Measurements from ENCODE around the gene TBC1D22A.

Gene TBC1D22A

DNA sequence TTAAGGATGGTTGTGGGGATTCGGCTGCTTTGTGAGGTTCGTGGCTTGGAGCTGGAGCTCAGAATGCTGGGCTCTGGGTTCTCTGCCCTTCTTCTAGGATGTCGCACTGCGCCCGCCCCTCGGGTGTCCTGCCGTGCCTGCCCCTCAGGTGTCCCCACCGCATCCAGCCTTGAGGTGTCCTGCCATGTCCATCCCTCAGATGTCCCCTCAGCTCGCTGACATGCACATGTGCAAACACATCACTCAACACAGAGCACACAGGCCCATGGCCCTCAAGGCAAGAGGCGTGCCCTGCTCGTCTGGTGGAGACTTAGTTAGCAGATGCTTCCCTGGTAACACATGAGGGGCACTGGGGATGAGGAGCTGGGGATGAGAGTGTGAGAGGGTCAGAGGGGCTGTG lies 359.3 kb downstream of the TBC1D22A start:
- Histone ChIP-seq H4K8ac (ENCODE audit: low read depth, low read length) (no peak overlapping the region), H3K79me2 (ENCODE audit: control insufficient read depth, insufficient read depth, low read length) (no peaks in the 10 kb centered on the region), H3K23ac (ENCODE audit: low read length) (no peak overlapping the region), H2BK15ac (replicated peaks; ENCODE audit: low read depth) (no peak overlapping the region), H4K5ac (ENCODE audit: low read length) (no peak overlapping the region), H3K9ac (ENCODE audit: low read length) (no peak overlapping the region), H3K4ac (ENCODE audit: low read depth, low read length) (no peak overlapping the region), H3K27ac (ENCODE audit: low read depth, low read length) (no peak overlapping the region), H2BK5ac (ENCODE audit: low read length) (no peak overlapping the region), H2BK120ac (ENCODE audit: low read depth, low read length) (no peak overlapping the region), H3K4me3 (ENCODE audit: low read length) (no peak overlapping the region), H3K4me1 (ENCODE audit: control insufficient read depth, low read depth, low read length) (no peaks in the 10 kb centered on the region), H3K79me1 (ENCODE audit: low read length) (no peaks in the 10 kb centered on the region), H2AK5ac (ENCODE audit: low read length) (no peak overlapping the region), H3K27me3 (ENCODE audit: insufficient read depth, low read length, poor library complexity) (no peaks in the 10 kb centered on the region), H3K36me3 (ENCODE audit: control insufficient read depth, insufficient read depth, low read length) (no peaks in the 10 kb centered on the region), H3K56ac (ENCODE audit: low read length) (no peak overlapping the region), H3K4me2 (ENCODE audit: low read length) (no peak overlapping the region), H3K18ac (ENCODE audit: low read length) (no peak overlapping the region)
- DNase-seq = no peak
- no CpG with 5 or more reads among the region's 11 CpGs for WGBS (ENCODE audit: extremely low coverage, insufficient coverage, low lambda C conversion rate)

DNA sequence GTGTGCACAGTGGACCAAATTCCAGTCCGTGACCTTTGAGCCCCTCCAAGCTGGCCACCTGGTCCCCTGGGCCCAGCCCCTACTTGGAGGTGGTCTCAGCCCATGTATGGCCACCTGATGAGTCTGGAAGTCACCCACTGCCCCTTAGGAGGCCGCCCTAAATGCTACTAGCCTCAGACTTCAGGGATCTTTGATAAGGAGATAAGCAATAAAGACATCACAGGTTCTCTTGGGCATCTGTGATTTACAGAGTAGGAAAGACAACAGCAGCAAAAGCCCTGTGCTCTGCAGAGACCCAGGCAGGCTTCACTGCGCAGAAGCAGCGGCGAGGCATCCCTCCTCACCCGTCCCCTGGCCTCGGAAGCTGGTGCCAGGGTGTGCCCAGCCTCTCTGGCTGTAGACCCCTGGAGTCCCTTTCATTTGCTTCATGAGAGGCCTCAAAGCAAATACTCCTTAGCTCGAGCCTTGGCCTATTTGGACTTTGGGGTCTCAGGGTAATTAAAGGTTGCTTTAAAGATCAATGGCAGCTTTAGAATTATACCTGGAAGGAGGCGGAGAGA lies 360.1 kb downstream of the TBC1D22A start:
- H3K4me3 ChIP-seq (ENCODE audit: low read length) = no peak overlapping the region
- H2AK5ac ChIP-seq (ENCODE audit: low read length) = no peak overlapping the region
- H2BK15ac ChIP-seq (replicated peaks; ENCODE audit: low read depth) = no peak overlapping the region
- H3K56ac ChIP-seq (ENCODE audit: low read length) = no peak overlapping the region
- H3K18ac ChIP-seq (ENCODE audit: low read length) = no peak overlapping the region
- no peak overlapping the region for H2BK5ac ChIP-seq (ENCODE audit: low read length)
- H3K4me2 ChIP-seq (ENCODE audit: low read length) = no peak overlapping the region
- H3K36me3 ChIP-seq (ENCODE audit: control insufficient read depth, insufficient read depth, low read length) = no peaks in the 10 kb centered on the region
- WGBS (ENCODE audit: extremely low coverage, insufficient coverage, low lambda C conversion rate) = no CpG with 5 or more reads among the region's 9 CpGs
- no peak overlapping the region for H2BK120ac ChIP-seq (ENCODE audit: low read depth, low read length)
- H3K23ac ChIP-seq (ENCODE audit: low read length) = no peak overlapping the region
- no peaks in the 10 kb centered on the region for H3K79me2 ChIP-seq (ENCODE audit: control insufficient read depth, insufficient read depth, low read length)
- no peaks in the 10 kb centered on the region for H3K27me3 ChIP-seq (ENCODE audit: insufficient read depth, low read length, poor library complexity)
- no peak overlapping the region for H3K4ac ChIP-seq (ENCODE audit: low read depth, low read length)
- H4K8ac ChIP-seq (ENCODE audit: low read depth, low read length) = no peak overlapping the region
- no peaks in the 10 kb centered on the region for H3K79me1 ChIP-seq (ENCODE audit: low read length)
- H3K9ac ChIP-seq (ENCODE audit: low read length) = no peak overlapping the region
- no peak for DNase-seq
- H3K4me1 ChIP-seq (ENCODE audit: control insufficient read depth, low read depth, low read length) = no peaks in the 10 kb centered on the region
- H4K5ac ChIP-seq (ENCODE audit: low read length) = no peak overlapping the region
- no peak overlapping the region for H3K27ac ChIP-seq (ENCODE audit: low read depth, low read length)

DNA sequence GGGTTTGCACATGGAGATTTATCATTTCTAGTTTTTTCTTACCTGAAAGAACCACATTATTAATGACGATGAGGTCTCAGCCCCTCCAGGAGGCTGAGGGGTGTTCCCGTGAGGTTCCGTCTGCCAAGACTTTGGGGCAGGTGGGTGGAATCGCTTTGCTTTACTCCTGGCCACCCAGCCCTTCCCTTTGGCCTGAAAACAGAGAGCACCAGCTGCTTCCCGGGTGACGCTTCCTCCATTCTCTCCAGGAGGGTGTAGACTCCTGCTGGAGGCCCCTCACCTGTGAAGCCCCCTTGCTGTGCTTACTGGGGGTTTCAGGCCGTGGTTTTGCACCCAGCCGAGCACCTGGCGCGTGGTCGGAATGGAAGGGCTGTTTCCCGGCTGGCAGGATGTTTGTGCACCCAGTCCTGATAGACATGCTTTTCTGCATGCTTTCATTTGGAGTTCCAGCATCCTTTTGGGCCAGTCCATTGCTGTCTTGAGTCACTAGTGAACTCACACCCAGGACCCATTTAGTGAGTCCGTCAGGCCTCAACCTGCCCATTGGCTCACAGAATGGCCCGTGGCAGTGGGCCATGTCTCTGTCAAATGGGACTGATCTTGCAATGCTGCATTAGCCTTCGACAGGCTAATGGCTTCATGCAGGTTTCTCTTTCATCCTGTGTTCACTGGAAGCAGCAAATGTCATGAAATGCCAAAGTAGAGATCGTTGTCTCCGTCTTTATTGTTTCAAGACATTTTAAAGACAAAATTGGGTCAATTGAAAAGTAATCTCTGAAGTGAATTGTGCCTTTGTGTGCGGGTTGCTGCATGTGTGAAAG lies 360.8 kb downstream of the TBC1D22A start:
- Histone ChIP-seq H2BK5ac (ENCODE audit: low read length) (no peak overlapping the region), H2BK120ac (ENCODE audit: low read depth, low read length) (no peak overlapping the region), H3K18ac (ENCODE audit: low read length) (no peak overlapping the region), H3K4me2 (ENCODE audit: low read length) (no peak overlapping the region), H3K27ac (ENCODE audit: low read depth, low read length) (no peak overlapping the region), H4K8ac (ENCODE audit: low read depth, low read length) (no peak overlapping the region), H3K23ac (ENCODE audit: low read length) (no peak overlapping the region), H2BK15ac (replicated peaks; ENCODE audit: low read depth) (no peak overlapping the region), H3K4me3 (ENCODE audit: low read length) (no peak overlapping the region), H3K9ac (ENCODE audit: low read length) (no peak overlapping the region), H2AK5ac (ENCODE audit: low read length) (no peak overlapping the region), H3K36me3 (ENCODE audit: control insufficient read depth, insufficient read depth, low read length) (no peaks in the 10 kb centered on the region), H3K27me3 (ENCODE audit: insufficient read depth, low read length, poor library complexity) (no peaks in the 10 kb centered on the region), H3K79me1 (ENCODE audit: low read length) (no peaks in the 10 kb centered on the region), H3K4ac (ENCODE audit: low read depth, low read length) (no peak overlapping the region), H3K79me2 (ENCODE audit: control insufficient read depth, insufficient read depth, low read length) (no peaks in the 10 kb centered on the region), H3K56ac (ENCODE audit: low read length) (no peak overlapping the region), H3K4me1 (ENCODE audit: control insufficient read depth, low read depth, low read length) (no peaks in the 10 kb centered on the region), H4K5ac (ENCODE audit: low read length) (no peak overlapping the region)
- WGBS (ENCODE audit: extremely low coverage, insufficient coverage, low lambda C conversion rate) = no CpG with 5 or more reads among the region's 18 CpGs
- DNase-seq = no peak

DNA sequence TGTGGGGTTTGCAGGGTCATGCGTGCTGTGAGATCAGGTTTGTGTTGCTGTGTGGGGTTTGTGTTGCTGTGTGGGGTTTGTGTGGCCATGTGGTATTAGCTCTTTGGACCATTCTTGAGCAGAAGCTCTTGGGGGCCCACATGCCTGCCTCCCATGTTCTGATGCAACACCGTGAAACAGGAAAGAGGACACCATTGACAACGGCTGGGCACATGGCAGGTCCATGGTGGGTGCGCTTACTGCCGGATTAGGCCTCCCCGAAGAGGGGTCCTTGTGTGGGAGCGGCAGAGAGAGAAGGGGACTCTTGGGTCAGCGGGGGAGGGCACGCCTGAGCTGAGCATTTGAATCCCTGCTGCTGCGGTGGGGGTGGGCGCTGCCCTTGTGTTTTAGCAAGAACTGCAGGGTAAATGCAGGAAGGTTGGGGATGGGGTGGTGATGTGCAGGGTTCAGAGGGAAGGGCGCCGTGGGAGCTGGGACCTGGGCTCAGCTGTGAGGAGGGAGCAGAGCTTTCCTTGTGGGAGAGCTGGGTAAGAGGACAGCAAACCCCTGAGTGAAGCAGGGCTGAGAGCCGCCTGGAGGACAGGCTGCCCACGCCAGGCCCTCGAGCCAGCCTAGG lies 361.5 kb downstream of the TBC1D22A start:
- WGBS (ENCODE audit: extremely low coverage, insufficient coverage, low lambda C conversion rate) = no CpG with 5 or more reads among the region's 16 CpGs
- H3K27me3 ChIP-seq (ENCODE audit: insufficient read depth, low read length, poor library complexity) = no peaks in the 10 kb centered on the region

DNA sequence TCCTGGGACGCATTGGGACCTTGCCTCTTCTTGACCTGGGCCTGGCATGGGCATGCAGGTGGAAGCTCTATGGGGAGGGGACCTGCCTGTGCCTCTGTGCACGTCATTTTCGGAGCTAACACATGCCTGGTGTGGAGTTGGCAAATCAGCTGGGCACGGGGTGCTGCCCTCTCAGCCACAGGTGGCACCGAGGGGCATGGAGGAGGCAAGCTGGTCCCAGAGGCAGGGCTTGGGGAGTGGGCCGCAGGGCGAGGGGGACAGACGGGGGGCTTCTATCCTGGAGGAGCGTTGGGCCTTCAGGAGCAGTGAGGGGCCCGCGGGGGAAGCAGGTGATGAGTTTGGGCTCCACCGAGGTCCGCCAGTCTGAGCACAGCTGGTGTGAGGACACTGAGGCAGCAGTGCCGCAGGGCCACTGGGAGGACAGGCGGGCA lies 362.0 kb downstream of the TBC1D22A start:
- no peaks in the 10 kb centered on the region for H3K4me1 ChIP-seq (ENCODE audit: control insufficient read depth, low read depth, low read length)
- H3K79me1 ChIP-seq (ENCODE audit: low read length) = no peaks in the 10 kb centered on the region
- H3K4me3 ChIP-seq (ENCODE audit: low read length) = no peak overlapping the region
- H3K27me3 ChIP-seq (ENCODE audit: insufficient read depth, low read length, poor library complexity) = no peaks in the 10 kb centered on the region
- no peak overlapping the region for H3K56ac ChIP-seq (ENCODE audit: low read length)
- no peak overlapping the region for H3K9ac ChIP-seq (ENCODE audit: low read length)
- H2BK120ac ChIP-seq (ENCODE audit: low read depth, low read length) = no peak overlapping the region
- no CpG with 5 or more reads among the region's 15 CpGs for WGBS (ENCODE audit: extremely low coverage, insufficient coverage, low lambda C conversion rate)
- no peak overlapping the region for H4K5ac ChIP-seq (ENCODE audit: low read length)
- H3K4ac ChIP-seq (ENCODE audit: low read depth, low read length) = no peak overlapping the region
- H3K18ac ChIP-seq (ENCODE audit: low read length) = no peak overlapping the region
- H4K8ac ChIP-seq (ENCODE audit: low read depth, low read length) = no peak overlapping the region
- DNase-seq = no peak
- H3K4me2 ChIP-seq (ENCODE audit: low read length) = no peak overlapping the region
- H3K79me2 ChIP-seq (ENCODE audit: control insufficient read depth, insufficient read depth, low read length) = no peaks in the 10 kb centered on the region
- no peaks in the 10 kb centered on the region for H3K36me3 ChIP-seq (ENCODE audit: control insufficient read depth, insufficient read depth, low read length)
- H2BK5ac ChIP-seq (ENCODE audit: low read length) = no peak overlapping the region
- H2AK5ac ChIP-seq (ENCODE audit: low read length) = no peak overlapping the region
- H3K27ac ChIP-seq (ENCODE audit: low read depth, low read length) = no peak overlapping the region
- H2BK15ac ChIP-seq (replicated peaks; ENCODE audit: low read depth) = no peak overlapping the region
- no peak overlapping the region for H3K23ac ChIP-seq (ENCODE audit: low read length)

More for the DNA sequence above, 361.5 kb downstream of the TBC1D22A start:
- no peak overlapping the region for H2BK5ac ChIP-seq (ENCODE audit: low read length)
- no peak overlapping the region for H3K4me3 ChIP-seq (ENCODE audit: low read length)
- H2BK120ac ChIP-seq (ENCODE audit: low read depth, low read length) = no peak overlapping the region
- no peak overlapping the region for H3K4me2 ChIP-seq (ENCODE audit: low read length)
- H3K18ac ChIP-seq (ENCODE audit: low read length) = no peak overlapping the region
- no peak overlapping the region for H3K56ac ChIP-seq (ENCODE audit: low read length)
- H2BK15ac ChIP-seq (replicated peaks; ENCODE audit: low read depth) = no peak overlapping the region
- H3K9ac ChIP-seq (ENCODE audit: low read length) = no peak overlapping the region
- no peaks in the 10 kb centered on the region for H3K79me2 ChIP-seq (ENCODE audit: control insufficient read depth, insufficient read depth, low read length)
- H3K36me3 ChIP-seq (ENCODE audit: control insufficient read depth, insufficient read depth, low read length) = no peaks in the 10 kb centered on the region
- no peaks in the 10 kb centered on the region for H3K4me1 ChIP-seq (ENCODE audit: control insufficient read depth, low read depth, low read length)
- peak; percentile 26 for DNase-seq
- H3K27ac ChIP-seq (ENCODE audit: low read depth, low read length) = no peak overlapping the region
- H3K23ac ChIP-seq (ENCODE audit: low read length) = no peak overlapping the region
- no peak overlapping the region for H3K4ac ChIP-seq (ENCODE audit: low read depth, low read length)
- no peak overlapping the region for H4K8ac ChIP-seq (ENCODE audit: low read depth, low read length)
- H3K79me1 ChIP-seq (ENCODE audit: low read length) = no peaks in the 10 kb centered on the region
- H4K5ac ChIP-seq (ENCODE audit: low read length) = no peak overlapping the region
- no peak overlapping the region for H2AK5ac ChIP-seq (ENCODE audit: low read length)

Data from mesendoderm (in vitro differentiated cells).